Retinal pigment epithelial cell (primary cell): ENCODE measurements around the gene COX7B.
A peak's percentile ranks its signal among the peaks of the same experiment; 100 is the strongest.
"Not testable (repeated sequence)": the region's sequence is repeated elsewhere in the genome, so short reads cannot be mapped to it uniquely, and the experiment has no call there.

ENCODE experiments used
- DNase-seq: peaks from one replicate; pipeline ENCODE4 v3.0.0-alpha.2; 2010; ENCODE audit warnings: low read depth
- H3K4me3 ChIP-seq: 2 replicates; pipeline ENCODE4 v1.5.1; 2011; ENCODE audit warnings: mild to moderate bottlenecking, low read length, control low read depth, moderate library complexity
- CTCF ChIP-seq: conservative IDR thresholded peaks from 2 replicates; pipeline ENCODE4 v1.5.1; 2011; ENCODE audit warnings: low read depth, low read length, control low read depth, inconsistent platforms

The COX7B gene

GRCh38 chrX:77899081-77899828 lies at the start of gene COX7B:
TSS of gene COX7B (plus strand) at chrX:77899468. CDS start at chrX:77899554, 86 bp downstream.
- H3K4me3 ChIP-seq = peak within 1 kb of the TSS; percentile 69
- peak; percentile 89 for DNase-seq
- peak; percentile 45 for TF ChIP-seq CTCF

GRCh38 chrX:77875372-77875771 lies 23.9 kb upstream of the COX7B start:
- no peak for DNase-seq
- TF ChIP-seq CTCF = no peak
- no peak overlapping the region for H3K4me3 ChIP-seq

- H3K4me3 ChIP-seq, DNase-seq: not testable (repeated sequence)
These were observed 17.9 kb upstream of the COX7B start for GRCh38 chrX:77881418-77881817.

- H3K4me3 ChIP-seq = no peak overlapping the region
- no peak for DNase-seq
- TF ChIP-seq CTCF = no peak
These were observed 6.4 kb upstream of the COX7B start for GRCh38 chrX:77892887-77893286.

GRCh38 chrX:77893713-77894112 lies 5.6 kb upstream of the COX7B start:
- TF ChIP-seq CTCF = no peak
- no peak for DNase-seq
- H3K4me3 ChIP-seq = no peak overlapping the region

- no peak for TF ChIP-seq CTCF
- H3K4me3 ChIP-seq = peak within 1 kb of the TSS; percentile 89
- DNase-seq = peak; percentile 87
These were observed 4.1 kb upstream of the COX7B start, which contains the start of gene MAGT1 for GRCh38 chrX:77894921-77895886. TSS of gene MAGT1 (minus strand) at chrX:77895435. CDS start at chrX:77895410, 25 bp downstream.

- DNase-seq = no peak
- H3K4me3 ChIP-seq = peak overlapping the region; percentile 69
- TF ChIP-seq CTCF = no peak
These were observed 1.4 kb downstream of the COX7B start for GRCh38 chrX:77900688-77901087.
